ENCODE results near the gene DCAF6. TPM values are rescaled to one million over a fixed set of nuclear protein-coding genes. Genes with fewer than 3 reads are reported as not detected.

Gene DCAF6
- total RNA-seq, 1 donor from 2014 or later = 28.6 TPM

GRCh38 chr1:167911413-167911812 lies 25.1 kb upstream of the DCAF6 start:
- Histone ChIP-seq H3K9me3 (ENCODE audit: low read depth) (peaks cover 12% of the 10 kb centered on the region), H3K27me3 (no peaks in the 10 kb centered on the region), H3K4me2 (no peak overlapping the region), H2AFZ (replicated peaks) (no peak overlapping the region), H3K36me3 (no peaks in the 10 kb centered on the region), H3K79me2 (ENCODE audit: low read depth) (no peaks in the 10 kb centered on the region), H3F3A (ENCODE audit: low read depth) (no peaks in the 10 kb centered on the region), H3K27ac (no peak overlapping the region), H4K20me1 (ENCODE audit: low read depth) (no peaks in the 10 kb centered on the region), H3K9ac (no peak overlapping the region), H3K4me3 (no peak overlapping the region), H3K4me1 (no peaks in the 10 kb centered on the region)
- no peak for DNase-seq (ENCODE audit: low spot score)
- H3K36me3 Mint-ChIP-seq = peaks cover 9% of the 10 kb centered on the region
- H3K4me3 Mint-ChIP-seq = no peak overlapping the region
- TF ChIP-seq EZH2 (IDR thresholded peaks at IDR 0.05) (no peak), CTCF (IDR thresholded peaks at IDR 0.05) (no peak), EZH2phosphoT487 (IDR thresholded peaks at IDR 0.05) (no peak)
- H3K27me3 Mint-ChIP-seq (ENCODE audit: insufficient read depth, low read depth) = no peaks in the 10 kb centered on the region
- peaks cover 10% of the 10 kb centered on the region for H3K9me3 Mint-ChIP-seq
- H3K4me1 Mint-ChIP-seq = no peaks in the 10 kb centered on the region
- no peak overlapping the region for H3K27ac Mint-ChIP-seq

GRCh38 chr1:167912294-167912693 lies 24.2 kb upstream of the DCAF6 start:
- no peak for DNase-seq (ENCODE audit: low spot score)
- H3K9me3 Mint-ChIP-seq = peaks cover 10% of the 10 kb centered on the region

GRCh38 chr1:167913895-167914496 lies 22.5 kb upstream of the DCAF6 start, which contains the start of gene ADCY10:
Gene ADCY10 (minus strand): TSS chr1:167914134. CDS start chr1:167905140, 8,994 bp downstream.
- no peaks in the 10 kb centered on the region for H4K20me1 ChIP-seq (ENCODE audit: low read depth)
- H3K4me1 ChIP-seq = no peaks in the 10 kb centered on the region
- no peaks in the 10 kb centered on the region for H3F3A ChIP-seq (ENCODE audit: low read depth)
- no peak within 1 kb of the TSS for H2AFZ ChIP-seq (replicated peaks)
- no peak within 1 kb of the TSS for H3K27ac ChIP-seq
- no peak within 1 kb of the TSS for H3K4me3 ChIP-seq
- H3K9me3 ChIP-seq (ENCODE audit: low read depth) = peaks cover 11% of the 10 kb centered on the region
- no peaks in the 10 kb centered on the region for H3K36me3 ChIP-seq
- Mint-ChIP-seq H3K27me3 (ENCODE audit: insufficient read depth, low read depth) (no peaks in the 10 kb centered on the region), H3K36me3 (peaks cover 9% of the 10 kb centered on the region), H3K9me3 (peaks cover 10% of the 10 kb centered on the region), H3K4me3 (no peak within 1 kb of the TSS), H3K4me1 (no peaks in the 10 kb centered on the region), H3K27ac (no peak within 1 kb of the TSS)
- no peak for TF ChIP-seq EZH2phosphoT487 (IDR thresholded peaks at IDR 0.05)
- TF ChIP-seq CTCF (IDR thresholded peaks at IDR 0.05) = no peak
- TF ChIP-seq EZH2 (IDR thresholded peaks at IDR 0.05) = no peak
- no peak for DNase-seq (ENCODE audit: low spot score)
- no peaks in the 10 kb centered on the region for H3K79me2 ChIP-seq (ENCODE audit: low read depth)
- no peak within 1 kb of the TSS for H3K9ac ChIP-seq
- no peak within 1 kb of the TSS for H3K4me2 ChIP-seq
- H3K27me3 ChIP-seq = no peaks in the 10 kb centered on the region

More at GRCh38 chr1:167912294-167912693, 24.2 kb upstream of the DCAF6 start:
- Histone ChIP-seq H3K9me3 (ENCODE audit: low read depth) (peaks cover 12% of the 10 kb centered on the region), H3K27ac (no peak overlapping the region), H4K20me1 (ENCODE audit: low read depth) (no peaks in the 10 kb centered on the region), H3K36me3 (no peaks in the 10 kb centered on the region), H3K4me1 (no peaks in the 10 kb centered on the region), H3K4me3 (no peak overlapping the region), H3K27me3 (no peaks in the 10 kb centered on the region), H2AFZ (replicated peaks) (no peak overlapping the region), H3K4me2 (no peak overlapping the region), H3K79me2 (ENCODE audit: low read depth) (no peaks in the 10 kb centered on the region), H3F3A (ENCODE audit: low read depth) (no peaks in the 10 kb centered on the region), H3K9ac (no peak overlapping the region)
- TF ChIP-seq CTCF (IDR thresholded peaks at IDR 0.05) (no peak), EZH2 (IDR thresholded peaks at IDR 0.05) (no peak), EZH2phosphoT487 (IDR thresholded peaks at IDR 0.05) (no peak)
- peaks cover 9% of the 10 kb centered on the region for H3K36me3 Mint-ChIP-seq
- no peak overlapping the region for H3K4me3 Mint-ChIP-seq
- no peaks in the 10 kb centered on the region for H3K27me3 Mint-ChIP-seq (ENCODE audit: insufficient read depth, low read depth)
- H3K4me1 Mint-ChIP-seq = no peaks in the 10 kb centered on the region
- no peak overlapping the region for H3K27ac Mint-ChIP-seq
